Measurements from ENCODE around the gene ADARB2. TPM values are rescaled to one million over a fixed set of nuclear protein-coding genes. Genes with fewer than 3 reads are reported as not detected.

The ADARB2 gene
- polyA plus RNA-seq, 3 donors = not detected

DNA sequence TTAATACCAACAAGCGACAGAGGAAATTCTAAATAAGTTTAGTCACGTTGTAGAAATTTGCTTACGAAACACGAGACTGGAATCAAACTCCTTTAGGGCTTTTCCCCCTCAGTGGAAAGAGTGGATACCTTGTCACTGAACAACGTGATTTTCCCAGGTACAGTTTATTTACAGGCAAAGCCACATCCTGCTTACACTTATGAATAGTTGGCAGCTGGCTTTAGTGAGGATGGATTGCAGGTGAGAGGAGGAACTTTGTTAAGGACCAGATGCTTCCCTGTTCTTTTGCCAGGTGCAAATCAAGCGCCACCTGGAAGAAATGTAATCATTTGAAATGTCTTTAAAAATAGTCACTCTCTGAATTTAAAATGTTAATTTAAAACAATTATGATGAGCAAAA lies 282.4 kb downstream of the ADARB2 start:
- Histone ChIP-seq H3K9me3 (replicated peaks in 1 of 2; ENCODE audit: control insufficient read depth in 1 of 2, insufficient read depth in 1 of 2, low read length in 2 of 2) (peaks cover 0 to 3% of the 10 kb centered on the region in 2 donors), H3K27me3 (ENCODE audit: control insufficient read depth in 2 of 2, insufficient read depth in 2 of 2, low read length in 2 of 2) (no peaks in the 10 kb centered on the region), H3K4me2 (replicated peaks; ENCODE audit: extremely low read depth, low read length, poor library complexity, severe bottlenecking) (no peak overlapping the region), H3K36me3 (replicated peaks in 1 of 2; ENCODE audit: control insufficient read depth in 1 of 2, insufficient read depth in 2 of 2, low read length in 2 of 2) (no peaks in the 10 kb centered on the region), H3K9ac (ENCODE audit: insufficient read depth, low read length, poor library complexity, severe bottlenecking) (no peak overlapping the region), H3K27ac (ENCODE audit: low read depth in 1 of 2, low read length in 2 of 2) (no peak overlapping the region), H2AFZ (ENCODE audit: insufficient read depth, low read depth, low read length, poor library complexity, severe bottlenecking) (no peak overlapping the region), H3K4me3 (replicated peaks in 1 of 3; ENCODE audit: low read depth in 2 of 3, low read length in 3 of 3) (no peak overlapping the region), H3K79me2 (ENCODE audit: insufficient read depth, low read length) (no peaks in the 10 kb centered on the region), H4K20me1 (ENCODE audit: insufficient read depth, low read length) (no peaks in the 10 kb centered on the region), H3K4me1 (ENCODE audit: control insufficient read depth in 1 of 2, insufficient read depth in 2 of 2, low read length in 2 of 2) (no peaks in the 10 kb centered on the region)
- peaks cover 0 to 8% (median 0%) of the 10 kb centered on the region in 3 donors for H3K27me3 Mint-ChIP-seq (ENCODE audit: low read depth in 3 of 3)
- peaks cover 0 to 20% (median 3%) of the 10 kb centered on the region in 7 donors for H3K9me3 Mint-ChIP-seq
- no peak overlapping the region for H3K4me3 Mint-ChIP-seq
- no peaks in the 10 kb centered on the region for H3K36me3 Mint-ChIP-seq
- H3K4me1 Mint-ChIP-seq = no peaks in the 10 kb centered on the region
- H3K27ac Mint-ChIP-seq = no peak overlapping the region
- WGBS (ENCODE audit: insufficient coverage) = 90% methylated on average over 2 of the region's 6 CpGs
- TF ChIP-seq, protein P1, sequence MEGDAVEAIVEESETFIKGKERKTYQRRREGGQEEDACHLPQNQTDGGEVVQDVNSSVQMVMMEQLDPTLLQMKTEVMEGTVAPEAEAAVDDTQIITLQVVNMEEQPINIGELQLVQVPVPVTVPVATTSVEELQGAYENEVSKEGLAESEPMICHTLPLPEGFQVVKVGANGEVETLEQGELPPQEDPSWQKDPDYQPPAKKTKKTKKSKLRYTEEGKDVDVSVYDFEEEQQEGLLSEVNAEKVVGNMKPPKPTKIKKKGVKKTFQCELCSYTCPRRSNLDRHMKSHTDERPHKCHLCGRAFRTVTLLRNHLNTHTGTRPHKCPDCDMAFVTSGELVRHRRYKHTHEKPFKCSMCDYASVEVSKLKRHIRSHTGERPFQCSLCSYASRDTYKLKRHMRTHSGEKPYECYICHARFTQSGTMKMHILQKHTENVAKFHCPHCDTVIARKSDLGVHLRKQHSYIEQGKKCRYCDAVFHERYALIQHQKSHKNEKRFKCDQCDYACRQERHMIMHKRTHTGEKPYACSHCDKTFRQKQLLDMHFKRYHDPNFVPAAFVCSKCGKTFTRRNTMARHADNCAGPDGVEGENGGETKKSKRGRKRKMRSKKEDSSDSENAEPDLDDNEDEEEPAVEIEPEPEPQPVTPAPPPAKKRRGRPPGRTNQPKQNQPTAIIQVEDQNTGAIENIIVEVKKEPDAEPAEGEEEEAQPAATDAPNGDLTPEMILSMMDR (IDR thresholded peaks at IDR 0.05) = no peak
- no peak for DNase-seq
- intact Hi-C loops (cut with micrococcal nuclease) = no loop called here

DNA sequence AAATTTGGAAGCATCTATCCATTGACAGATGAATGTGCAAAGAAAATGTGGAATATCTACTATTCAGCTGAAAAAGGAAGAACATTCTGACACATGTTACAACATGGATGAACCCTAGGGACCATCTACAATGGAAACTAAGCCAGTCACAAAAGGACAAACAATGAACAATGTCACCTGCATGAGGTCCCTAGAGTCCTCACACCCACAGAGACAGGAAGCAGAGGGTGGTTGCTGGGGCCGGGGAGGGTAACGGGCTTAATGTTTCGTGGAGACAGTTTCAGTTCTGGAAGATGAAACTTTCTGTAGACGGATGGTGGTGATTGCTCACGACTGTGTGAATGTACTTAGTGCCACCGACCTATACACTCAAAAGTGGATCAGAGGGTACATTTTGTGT lies 282.9 kb downstream of the ADARB2 start:
- Mint-ChIP-seq H3K4me1 (no peaks in the 10 kb centered on the region), H3K4me3 (no peak overlapping the region), H3K36me3 (no peaks in the 10 kb centered on the region), H3K27ac (no peak overlapping the region), H3K27me3 (ENCODE audit: low read depth in 3 of 3) (peaks cover 0 to 8% (median 0%) of the 10 kb centered on the region in 3 donors), H3K9me3 (peaks cover 0 to 20% (median 3%) of the 10 kb centered on the region in 7 donors)
- Histone ChIP-seq H3K36me3 (replicated peaks in 1 of 2; ENCODE audit: control insufficient read depth in 1 of 2, insufficient read depth in 2 of 2, low read length in 2 of 2) (no peaks in the 10 kb centered on the region), H2AFZ (ENCODE audit: insufficient read depth, low read depth, low read length, poor library complexity, severe bottlenecking) (no peak overlapping the region), H3K4me3 (replicated peaks in 1 of 3; ENCODE audit: low read depth in 2 of 3, low read length in 3 of 3) (no peak overlapping the region), H3K9me3 (replicated peaks in 1 of 2; ENCODE audit: control insufficient read depth in 1 of 2, insufficient read depth in 1 of 2, low read length in 2 of 2) (peaks cover 0 to 3% of the 10 kb centered on the region in 2 donors), H3K27ac (ENCODE audit: low read depth in 1 of 2, low read length in 2 of 2) (no peak overlapping the region), H3K9ac (ENCODE audit: insufficient read depth, low read length, poor library complexity, severe bottlenecking) (no peak overlapping the region), H3K79me2 (ENCODE audit: insufficient read depth, low read length) (no peaks in the 10 kb centered on the region), H3K4me1 (ENCODE audit: control insufficient read depth in 1 of 2, insufficient read depth in 2 of 2, low read length in 2 of 2) (no peaks in the 10 kb centered on the region), H3K27me3 (ENCODE audit: control insufficient read depth in 2 of 2, insufficient read depth in 2 of 2, low read length in 2 of 2) (no peaks in the 10 kb centered on the region), H4K20me1 (ENCODE audit: insufficient read depth, low read length) (no peaks in the 10 kb centered on the region), H3K4me2 (replicated peaks; ENCODE audit: extremely low read depth, low read length, poor library complexity, severe bottlenecking) (no peak overlapping the region)
- intact Hi-C loops (cut with micrococcal nuclease) = no loop called here
- DNase-seq = no peak
- no CpG with 5 or more reads among the region's 6 CpGs for WGBS (ENCODE audit: insufficient coverage)
- TF ChIP-seq, protein P1 (IDR thresholded peaks at IDR 0.05) = no peak
